Left ventricle myocardium inferior (tissue), 1 donor: ENCODE data around the gene ITGB3BP. TPM values are rescaled to one million over a fixed set of nuclear protein-coding genes. Genes with fewer than 3 reads are reported as not detected.

Source experiments
- total RNA-seq: library from RNA; stranded (reverse); fragmentation: NEBNext Ultra II Directional; extraction: Animal tissue kit (Norgen Biotek cat#: 25700); gene quantifications from one replicate; pipeline ENCODE4 v1.2.1, GENCODE V29; 2021
- donor health status: DM: no; HTN: yes; CAD: no; lungs with severe emphysema.

ITGB3BP gene
- total RNA-seq, 1 donor from 2014 or later, result 10.9 TPM

Other genes with a start within 250 kb of the ITGB3BP start
- gene FOXD3, start 200.7 kb downstream of the ITGB3BP start, total RNA-seq, result 0.11 TPM
- 4.0 TPM for gene ALG6, start 155.6 kb downstream of the ITGB3BP start, total RNA-seq
- 8.9 TPM for gene EFCAB7, start 300 bp upstream of the ITGB3BP start, total RNA-seq
- 280 TPM for gene PGM1, start 70.2 kb upstream of the ITGB3BP start, total RNA-seq